Keratinocyte (primary cell): Measurements from ENCODE around the gene FOXP4.

Source experiments
- CTCF ChIP-seq, 3 experiments: IDR thresholded peaks in 1 of 3; conservative IDR thresholded peaks in 1 of 3; optimal IDR thresholded peaks in 1 of 3; 2 replicates in 2 of 3; 3 replicates in 1 of 3; pipeline versions ENCODE3 to v1.5.1; 2011; ENCODE audit warnings: low read length in 3 of 3, mild to moderate bottlenecking in 3 of 3, moderate library complexity in 2 of 3, control low read depth in 1 of 3, inconsistent platforms in 1 of 3; ENCODE audit not compliant: insufficient read depth in 2 of 3; ENCODE audit errors: extremely low read depth in 1 of 3
- EZH2 ChIP-seq: IDR thresholded peaks from one replicate; pipeline ENCODE4 v1.6.1; 2012; ENCODE audit warnings: inconsistent platforms, mild to moderate bottlenecking, low read length, moderate library complexity

GRCh38 chr6:41549673-41550072, 3.5 kb downstream of the FOXP4 start:
- TF ChIP-seq CTCF (optimal IDR thresholded peaks at IDR 0.05 in 1 of 3, IDR thresholded peaks at IDR 0.05 in 1 of 3, conservative IDR thresholded peaks at IDR 0.05 in 1 of 3; ENCODE audit: extremely low read depth in 1 of 3, insufficient read depth in 2 of 3, low read length in 3 of 3) (no peak), EZH2 (no peak)
